HEK293T (cell line): ENCODE measurements around the gene NOL4L.

Source experiments
- CTCF ChIA-PET: fragments of 350-600 bp; formaldehyde crosslinking; extraction: SDS; loops from one replicate; lab custom pipeline; 2021; ENCODE audit warnings: antibody characterized with exemption, inconsistent platforms; lab: Yijun Ruan, JAX
- POLR2A ChIA-PET: fragments of 350-600 bp; formaldehyde crosslinking; extraction: SDS; loops from one replicate; lab custom pipeline; 2020; ENCODE audit warnings: antibody characterized with exemption, inconsistent platforms; lab: Yijun Ruan, JAX
- DNase-seq: peaks from one replicate; pipeline ENCODE4 v3.0.0; 2012; ENCODE audit warnings: mixed read lengths; ENCODE audit errors: extremely low spot score
- ARNT ChIP-seq: fragments of 450-650 bp; IDR thresholded peaks from 2 replicates; pipeline ENCODE4 v1.6.1; 2017; ENCODE audit warnings: mild to moderate bottlenecking
- BHLHE40 ChIP-seq: fragments of 450-650 bp; IDR thresholded peaks from 2 replicates; pipeline ENCODE4 v1.6.1; 2016; ENCODE audit warnings: mild to moderate bottlenecking, moderate library complexity, borderline replicate concordance
- CTBP1 ChIP-seq: fragments of 450-650 bp; IDR thresholded peaks from 2 replicates; pipeline ENCODE4 v1.6.1; 2016; ENCODE audit warnings: borderline replicate concordance
- ELF4 ChIP-seq: fragments of 450-650 bp; IDR thresholded peaks from 2 replicates; pipeline ENCODE4 v1.6.1; 2017; ENCODE audit warnings: antibody characterized with exemption
- FOXA1 ChIP-seq: fragments of 450-650 bp; IDR thresholded peaks from 2 replicates; pipeline ENCODE4 v1.6.1; 2016; ENCODE audit warnings: mild to moderate bottlenecking
- FOXK2 ChIP-seq: fragments of 450-650 bp; IDR thresholded peaks from 2 replicates; pipeline ENCODE4 v1.6.1; 2016; ENCODE audit warnings: mild to moderate bottlenecking
- FOXM1 ChIP-seq: fragments of 450-650 bp; IDR thresholded peaks from 2 replicates; pipeline ENCODE4 v1.6.1; 2017; ENCODE audit warnings: mild to moderate bottlenecking, borderline replicate concordance
- HDGF ChIP-seq: fragments of 450-650 bp; IDR thresholded peaks from 2 replicates; pipeline ENCODE4 v1.6.1; 2017; ENCODE audit warnings: antibody characterized with exemption, borderline replicate concordance
- L3MBTL2 ChIP-seq: fragments of 450-650 bp; conservative IDR thresholded peaks from 2 replicates; pipeline ENCODE4 v1.6.1; 2016; ENCODE audit warnings: mild to moderate bottlenecking
- LEF1 ChIP-seq: fragments of 450-650 bp; IDR thresholded peaks from 2 replicates; pipeline ENCODE4 v1.6.1; 2017; ENCODE audit warnings: mild to moderate bottlenecking, borderline replicate concordance
- NFRKB ChIP-seq: fragments of 450-650 bp; IDR thresholded peaks from 2 replicates; pipeline ENCODE4 v1.6.1; 2016; ENCODE audit warnings: mild to moderate bottlenecking, moderate library complexity
- PKNOX1 ChIP-seq: fragments of 450-650 bp; IDR thresholded peaks from 2 replicates; pipeline ENCODE4 v1.6.1; 2016
- SP1 ChIP-seq: fragments of 450-650 bp; IDR thresholded peaks from 2 replicates; pipeline ENCODE4 v1.6.1; 2017
- SUZ12 ChIP-seq: fragments of 450-650 bp; IDR thresholded peaks from 2 replicates; pipeline ENCODE4 v1.6.1; 2016; ENCODE audit warnings: mild to moderate bottlenecking
- TARDBP ChIP-seq: fragments of 450-650 bp; IDR thresholded peaks from 2 replicates; pipeline ENCODE4 v1.6.1; 2016
- ZNF384 ChIP-seq: fragments of 450-650 bp; IDR thresholded peaks from 2 replicates; pipeline ENCODE4 v1.6.1; 2016

Gene NOL4L

GRCh38 chr20:32626859-32627636 lies 41.9 kb upstream of the NOL4L start:
- POLR2A ChIA-PET, result no interaction called here
- no peak for DNase-seq
- TF ChIP-seq FOXK2 (no peak), NFRKB (no peak), SUZ12 (no peak)
- CTCF ChIA-PET, result interaction anchor here (1.2 kb wide), 1 partner anchor 105 kb away, joined by 7 read pairs; no protein-coding TSS in a partner anchor

- no peak for DNase-seq
- no peak for TF ChIP-seq FOXK2
- no peak for TF ChIP-seq NFRKB
- no peak for TF ChIP-seq ARNT
- TF ChIP-seq FOXA1, result no peak
- TF ChIP-seq SP1, result no peak
- no peak for TF ChIP-seq ZNF384
- TF ChIP-seq HDGF, result no peak
- TF ChIP-seq ELF4, result no peak
- no peak for TF ChIP-seq FOXM1
- no peak for TF ChIP-seq LEF1
- no peak for TF ChIP-seq SUZ12
- no peak for TF ChIP-seq L3MBTL2
- TF ChIP-seq PKNOX1, result no peak
- TF ChIP-seq BHLHE40, result no peak
- TF ChIP-seq CTBP1, result no peak
- no peak for TF ChIP-seq TARDBP
- ChIA-PET CTCF (no interaction called here), POLR2A (no interaction called here)
Observed at GRCh38 chr20:32626407-32626806, 41.3 kb upstream of the NOL4L start.

- DNase-seq, result no peak
- TF ChIP-seq ARNT (no peak), LEF1 (no peak), ZNF384 (no peak), CTBP1 (no peak), TARDBP (no peak), BHLHE40 (no peak), ELF4 (no peak), FOXA1 (no peak), SUZ12 (no peak), FOXK2 (no peak)
- CTCF ChIA-PET, result no interaction called here
- POLR2A ChIA-PET, result no interaction called here
Observed at GRCh38 chr20:32625996-32626395, 40.9 kb upstream of the NOL4L start.

DNA sequence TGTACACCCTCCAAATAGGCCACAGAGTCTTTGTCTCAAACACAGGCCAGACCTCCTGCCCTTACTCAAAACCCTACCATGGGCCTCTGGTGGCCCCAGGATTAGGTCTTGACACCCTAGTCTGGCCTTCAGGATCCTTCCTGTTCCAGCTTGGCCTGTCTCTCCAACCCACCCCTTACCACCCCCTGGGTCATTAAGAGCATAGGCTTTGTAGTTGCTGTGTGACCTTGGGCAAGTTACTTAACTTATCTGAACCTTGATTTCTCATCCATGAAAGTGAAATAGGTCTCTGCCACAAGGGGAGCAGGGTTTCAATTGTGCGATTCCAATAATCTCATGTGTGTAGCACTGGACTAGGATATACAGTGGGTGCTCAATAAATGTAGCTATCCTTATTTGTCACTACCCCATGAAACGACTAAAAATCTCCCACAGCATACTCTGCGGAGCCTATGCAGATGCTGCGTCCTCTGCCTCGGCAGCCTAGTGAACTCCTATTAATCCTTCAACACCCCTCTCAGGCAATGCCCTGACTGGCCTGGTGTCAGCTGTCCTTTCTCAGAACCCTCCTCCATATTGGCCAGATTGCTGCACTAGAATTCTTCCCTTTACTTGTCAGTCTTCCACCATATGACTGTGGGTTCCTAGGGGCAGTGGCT lies 39.7 kb upstream of the NOL4L start:
- CTCF ChIA-PET, result no interaction called here
- POLR2A ChIA-PET, result interaction anchor here (1.1 kb wide), 1 partner anchor 9 kb away, joined by 3 read pairs; no protein-coding TSS in a partner anchor

DNA sequence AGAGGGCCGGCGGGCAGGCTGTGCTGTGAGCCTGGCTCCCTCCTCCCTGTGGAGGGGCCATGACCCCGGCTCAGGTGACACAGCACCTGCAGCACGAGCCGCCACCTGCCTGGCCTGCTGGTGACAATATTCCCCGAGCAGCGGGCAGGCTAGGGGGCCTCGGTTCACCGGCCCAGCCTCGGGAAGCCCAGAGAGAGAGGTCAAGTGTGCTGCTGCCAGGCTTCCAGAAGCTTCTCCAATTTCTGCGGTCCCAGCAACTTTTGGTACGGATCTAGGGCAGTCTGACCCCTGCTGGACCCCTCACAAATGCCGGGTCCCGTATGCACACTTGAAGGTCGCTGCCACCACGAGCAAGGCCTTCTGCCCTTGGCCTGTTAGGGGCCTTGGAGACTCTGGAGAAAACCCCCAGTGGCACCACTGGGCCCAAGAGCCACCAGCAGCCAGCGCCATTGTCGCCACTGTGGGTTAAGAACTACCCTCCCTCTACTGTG lies 38.6 kb upstream of the NOL4L start:
- ChIA-PET CTCF (interaction anchor here (0.7 kb wide), 1 partner anchor 9 kb away, joined by 4 read pairs; no protein-coding TSS in a partner anchor), POLR2A (no interaction called here)
- DNase-seq, result no peak
- TF ChIP-seq CTBP1 (no peak), SUZ12 (no peak), HDGF (no peak), SP1 (no peak), TARDBP (no peak), PKNOX1 (no peak), L3MBTL2 (no peak), FOXA1 (no peak), ARNT (no peak), NFRKB (no peak), FOXK2 (no peak), BHLHE40 (no peak), LEF1 (no peak), FOXM1 (no peak), ELF4 (no peak), ZNF384 (no peak)

More for the DNA sequence above, 39.7 kb upstream of the NOL4L start:
- no peak for TF ChIP-seq TARDBP
- no peak for TF ChIP-seq FOXK2
- no peak for TF ChIP-seq BHLHE40
- TF ChIP-seq SP1, result no peak
- no peak for TF ChIP-seq HDGF
- TF ChIP-seq ZNF384, result no peak
- no peak for TF ChIP-seq FOXA1
- TF ChIP-seq ARNT, result no peak
- no peak for TF ChIP-seq CTBP1
- TF ChIP-seq SUZ12, result no peak
- no peak for TF ChIP-seq NFRKB
- TF ChIP-seq PKNOX1, result no peak
- DNase-seq, result no peak
